ENCODE results near the gene CHPT1.

DNA sequence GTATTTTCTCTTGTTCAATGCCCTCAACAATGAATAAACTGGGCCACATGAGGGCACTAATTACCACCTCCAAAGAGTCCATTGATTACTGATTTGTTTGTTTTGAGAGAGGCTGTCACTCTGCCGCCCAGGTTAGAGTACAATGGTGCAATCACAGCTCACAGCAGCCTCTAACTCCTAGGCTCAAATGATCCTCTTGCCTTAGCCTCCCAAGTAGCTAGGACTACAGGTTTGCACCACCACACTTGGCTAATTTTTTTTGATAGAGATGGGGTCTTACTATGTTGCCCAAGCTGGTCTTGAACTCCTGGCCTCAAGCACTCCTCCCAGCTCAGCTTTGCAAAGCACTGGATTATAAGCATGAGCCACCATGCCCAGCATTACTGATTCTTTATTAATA lies 70.1 kb downstream of the CHPT1 start:
- TF ChIP-seq, protein P1, sequence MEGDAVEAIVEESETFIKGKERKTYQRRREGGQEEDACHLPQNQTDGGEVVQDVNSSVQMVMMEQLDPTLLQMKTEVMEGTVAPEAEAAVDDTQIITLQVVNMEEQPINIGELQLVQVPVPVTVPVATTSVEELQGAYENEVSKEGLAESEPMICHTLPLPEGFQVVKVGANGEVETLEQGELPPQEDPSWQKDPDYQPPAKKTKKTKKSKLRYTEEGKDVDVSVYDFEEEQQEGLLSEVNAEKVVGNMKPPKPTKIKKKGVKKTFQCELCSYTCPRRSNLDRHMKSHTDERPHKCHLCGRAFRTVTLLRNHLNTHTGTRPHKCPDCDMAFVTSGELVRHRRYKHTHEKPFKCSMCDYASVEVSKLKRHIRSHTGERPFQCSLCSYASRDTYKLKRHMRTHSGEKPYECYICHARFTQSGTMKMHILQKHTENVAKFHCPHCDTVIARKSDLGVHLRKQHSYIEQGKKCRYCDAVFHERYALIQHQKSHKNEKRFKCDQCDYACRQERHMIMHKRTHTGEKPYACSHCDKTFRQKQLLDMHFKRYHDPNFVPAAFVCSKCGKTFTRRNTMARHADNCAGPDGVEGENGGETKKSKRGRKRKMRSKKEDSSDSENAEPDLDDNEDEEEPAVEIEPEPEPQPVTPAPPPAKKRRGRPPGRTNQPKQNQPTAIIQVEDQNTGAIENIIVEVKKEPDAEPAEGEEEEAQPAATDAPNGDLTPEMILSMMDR (IDR thresholded peaks at IDR 0.05; ENCODE audit: borderline replicate concordance, extremely low read depth, low read length, poor library complexity, severe bottlenecking) = no peak
- no peak for TF ChIP-seq EZH2 (IDR thresholded peaks at IDR 0.05; ENCODE audit: borderline replicate concordance, low read depth, low read length, severe bottlenecking)

All from DND-41 (cell line).